ENCODE measurements around the gene PLXNA4. TPM values are rescaled to one million over a fixed set of nuclear protein-coding genes. Genes with fewer than 3 reads are reported as not detected.

The PLXNA4 gene
- total RNA-seq, 1 experiment from 2014 or later: 1.0 TPM

DNA sequence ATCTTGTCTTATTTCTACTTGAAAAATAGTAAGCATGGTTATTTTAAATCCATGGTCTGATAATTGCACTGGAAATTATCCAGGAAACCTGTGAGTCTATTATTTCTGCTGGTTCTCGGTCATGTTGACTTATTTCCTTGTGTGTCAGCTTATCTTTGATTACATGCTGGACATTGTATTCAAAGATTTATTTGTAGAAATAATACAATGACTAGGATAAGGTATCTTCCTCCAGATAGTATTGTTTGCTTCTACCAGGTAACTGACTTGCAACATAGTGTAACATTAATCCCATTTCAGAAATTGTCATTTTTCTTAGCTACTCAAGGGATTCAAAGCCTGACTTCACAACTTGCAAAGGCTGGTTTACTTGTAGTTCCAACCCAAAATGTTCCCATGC, 33.4 kb downstream of the PLXNA4 start:
- H3K9me3 ChIP-seq (ENCODE audit: insufficient read depth, low read depth): no peaks in the 10 kb centered on the region
- H4K20me1 ChIP-seq (ENCODE audit: insufficient read depth): no peaks in the 10 kb centered on the region
- ChIA-PET POLR2A (ENCODE audit: unreplicated experiment) (no interaction called here), CTCF (no interaction called here)
- no peaks in the 10 kb centered on the region for H3K9me2 ChIP-seq (ENCODE audit: insufficient read depth)
- no peak overlapping the region for H3K4me2 ChIP-seq
- no peak overlapping the region for H3K4me3 ChIP-seq
- no peak overlapping the region for H2AFZ ChIP-seq
- H3F3A ChIP-seq (ENCODE audit: insufficient read depth, low read depth): no peaks in the 10 kb centered on the region
- intact Hi-C loops (cut with micrococcal nuclease; ENCODE audit: unreplicated experiment): no loop called here
- no peak for DNase-seq
- BruUV-seq (replicated peaks): no TSS peak
- H3K27me3 ChIP-seq (ENCODE audit: insufficient read depth, low read depth): peaks cover 42% of the 10 kb centered on the region
- no peaks in the 10 kb centered on the region for H3K79me2 ChIP-seq (ENCODE audit: low read depth)
- H3K27ac ChIP-seq: no peak overlapping the region
- TF ChIP-seq EZH2 (IDR thresholded peaks at IDR 0.05; ENCODE audit: low read depth): no peak
- no peak for TF ChIP-seq CTCF (conservative IDR thresholded peaks at IDR 0.05)
- H3K36me3 ChIP-seq (ENCODE audit: low read depth): no peaks in the 10 kb centered on the region
- H3K4me1 ChIP-seq (replicated peaks; ENCODE audit: insufficient read depth): no peaks in the 10 kb centered on the region

DNA sequence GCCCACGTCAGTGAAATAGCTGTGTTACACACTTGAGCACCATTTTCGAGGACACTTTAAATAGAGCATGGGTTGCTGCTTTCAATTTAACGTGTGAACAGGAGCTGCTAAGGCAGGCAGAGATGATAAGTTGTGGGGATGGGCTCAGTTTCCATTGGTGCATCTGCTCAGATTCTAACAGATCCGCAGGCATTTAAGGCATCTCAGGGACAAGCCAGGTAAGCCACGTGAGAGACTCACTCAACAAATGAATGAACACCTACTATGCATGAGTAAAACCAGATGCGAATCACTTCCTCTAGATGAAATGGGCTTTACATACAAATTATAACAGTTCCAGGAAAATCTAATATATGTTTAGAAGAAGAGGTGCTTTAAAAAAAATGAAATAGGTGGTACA, 34.6 kb downstream of the PLXNA4 start:
- H3K4me3 ChIP-seq: no peak overlapping the region
- no peak overlapping the region for H3K4me2 ChIP-seq
- intact Hi-C loops (cut with micrococcal nuclease; ENCODE audit: unreplicated experiment): no loop called here
- no peaks in the 10 kb centered on the region for H3K36me3 ChIP-seq (ENCODE audit: low read depth)
- POLR2A ChIA-PET (ENCODE audit: unreplicated experiment): no interaction called here
- no peaks in the 10 kb centered on the region for H3K79me2 ChIP-seq (ENCODE audit: low read depth)
- TF ChIP-seq EZH2 (IDR thresholded peaks at IDR 0.05; ENCODE audit: low read depth) (no peak), CTCF (conservative IDR thresholded peaks at IDR 0.05) (no peak)
- H3F3A ChIP-seq (ENCODE audit: insufficient read depth, low read depth): no peaks in the 10 kb centered on the region
- no peak overlapping the region for H2AFZ ChIP-seq
- H3K9me2 ChIP-seq (ENCODE audit: insufficient read depth): no peaks in the 10 kb centered on the region
- no peaks in the 10 kb centered on the region for H4K20me1 ChIP-seq (ENCODE audit: insufficient read depth)
- no TSS peak for BruUV-seq (replicated peaks)
- CTCF ChIA-PET: no interaction called here
- H3K27me3 ChIP-seq (ENCODE audit: insufficient read depth, low read depth): peaks cover 54% of the 10 kb centered on the region
- DNase-seq: no peak
- no peaks in the 10 kb centered on the region for H3K4me1 ChIP-seq (replicated peaks; ENCODE audit: insufficient read depth)
- H3K9me3 ChIP-seq (ENCODE audit: insufficient read depth, low read depth): no peaks in the 10 kb centered on the region
- H3K27ac ChIP-seq: no peak overlapping the region

GRCh38 chr7:132537456-132538145, 38.7 kb downstream of the PLXNA4 start:
- no peaks in the 10 kb centered on the region for H3K9me2 ChIP-seq (ENCODE audit: insufficient read depth)
- H3F3A ChIP-seq (ENCODE audit: insufficient read depth, low read depth): no peaks in the 10 kb centered on the region
- H3K79me2 ChIP-seq (ENCODE audit: low read depth): no peaks in the 10 kb centered on the region
- H3K27ac ChIP-seq: no peak overlapping the region
- intact Hi-C loops (cut with micrococcal nuclease; ENCODE audit: unreplicated experiment): no loop called here
- DNase-seq: no peak
- no peaks in the 10 kb centered on the region for H3K36me3 ChIP-seq (ENCODE audit: low read depth)
- H4K20me1 ChIP-seq (ENCODE audit: insufficient read depth): no peaks in the 10 kb centered on the region
- CTCF ChIA-PET: no interaction called here
- no peak overlapping the region for H3K4me3 ChIP-seq
- no peak overlapping the region; the same call in 1 of the 2 replicates for H2AFZ ChIP-seq
- no peak overlapping the region for H3K4me2 ChIP-seq
- H3K4me1 ChIP-seq (replicated peaks; ENCODE audit: insufficient read depth): no peaks in the 10 kb centered on the region
- BruUV-seq (replicated peaks): no TSS peak
- H3K27me3 ChIP-seq (ENCODE audit: insufficient read depth, low read depth): peaks cover 89% of the 10 kb centered on the region
- H3K9me3 ChIP-seq (ENCODE audit: insufficient read depth, low read depth): no peaks in the 10 kb centered on the region
- POLR2A ChIA-PET (ENCODE audit: unreplicated experiment): no interaction called here
- TF ChIP-seq CTCF (conservative IDR thresholded peaks at IDR 0.05) (no peak), EZH2 (IDR thresholded peaks at IDR 0.05; ENCODE audit: low read depth) (no peak)

Measured in PC-9 (cell line).